Activated CD4-positive, CD25-positive, alpha-beta regulatory T cell treated with anti-CD3 and anti-CD28 coated beads, Interleukin-2, amount 50 U/mL, for 16 hours (primary cell): ENCODE measurements around the gene SP3.
"Not testable (repeated sequence)": the region's sequence is repeated elsewhere in the genome, so short reads cannot be mapped to it uniquely, and the experiment has no call there.

ENCODE experiments used
- DNase-seq: peaks from one replicate; pipeline ENCODE4 v3.0.0-alpha.2; 2020; ENCODE audit warnings: low read depth, low spot score

SP3 gene

GRCh38 chr2:173891315-173892037 lies 73.7 kb downstream of the SP3 start:
- no peak for DNase-seq

DNA sequence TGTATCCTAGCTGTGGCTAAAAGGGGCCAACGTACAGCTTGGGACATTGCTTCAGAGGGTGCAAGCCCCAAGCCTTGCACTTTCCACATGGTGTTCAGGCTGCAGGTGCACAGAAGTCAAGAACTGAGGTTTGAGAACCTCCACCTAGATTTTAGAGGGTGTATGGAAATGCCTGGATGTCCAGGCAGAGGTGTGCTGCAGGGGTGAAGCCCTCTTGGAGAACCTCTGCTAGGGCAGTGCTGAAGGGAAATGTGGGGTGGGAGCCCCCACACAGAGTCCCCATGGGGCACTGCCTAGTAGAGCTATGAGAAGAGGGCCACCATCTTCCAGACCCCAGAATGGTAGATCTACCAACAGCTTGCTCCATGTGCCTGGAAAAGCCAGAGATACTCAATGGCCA lies 75.7 kb downstream of the SP3 start:
- not testable (repeated sequence) for DNase-seq

DNA sequence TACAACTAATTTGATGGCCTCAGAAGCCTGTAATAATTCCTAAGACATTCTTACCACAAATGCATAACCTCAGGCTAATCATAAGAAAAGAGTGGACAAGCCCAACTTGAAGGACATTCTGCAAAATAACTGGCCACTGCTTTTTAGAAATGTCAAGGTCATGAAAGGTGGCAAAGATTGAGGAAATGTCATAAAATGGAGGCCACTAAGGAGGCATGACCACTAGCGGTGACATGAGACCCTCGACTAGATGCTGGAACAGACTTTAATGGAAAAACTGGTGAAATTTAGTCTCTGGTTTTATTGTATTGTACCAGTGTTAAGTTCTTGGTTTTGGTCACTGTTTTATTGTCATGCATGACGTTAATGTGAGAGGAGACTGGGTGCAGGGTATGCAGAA lies 78.6 kb downstream of the SP3 start:
- DNase-seq = no peak

- DNase-seq = no peak
Observed at GRCh38 chr2:173884025-173884802, 81.0 kb downstream of the SP3 start.

- DNase-seq = no peak
Observed at GRCh38 chr2:173881886-173882285, 83.3 kb downstream of the SP3 start.

GRCh38 chr2:173881461-173881860 lies 83.7 kb downstream of the SP3 start:
- no peak for DNase-seq

DNA sequence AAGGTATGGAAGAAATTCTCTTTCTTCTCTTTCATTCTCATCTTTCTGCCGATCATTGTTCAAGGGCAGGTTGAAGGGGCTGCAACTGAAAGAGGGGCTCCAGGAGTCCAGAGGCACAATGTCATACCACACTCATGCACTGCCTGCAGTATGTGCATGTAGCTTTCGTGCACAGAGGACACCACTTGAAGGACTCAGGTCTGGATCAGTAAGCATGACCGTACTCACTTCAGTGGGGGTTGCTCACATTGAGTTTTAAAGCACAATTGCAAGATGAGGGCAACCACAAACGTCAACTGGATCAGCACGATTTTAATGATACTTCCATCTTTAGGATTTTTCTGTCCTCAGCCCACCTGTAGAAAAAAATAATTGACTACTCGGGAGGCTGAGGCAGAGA lies 84.6 kb downstream of the SP3 start:
- no peak for DNase-seq

DNA sequence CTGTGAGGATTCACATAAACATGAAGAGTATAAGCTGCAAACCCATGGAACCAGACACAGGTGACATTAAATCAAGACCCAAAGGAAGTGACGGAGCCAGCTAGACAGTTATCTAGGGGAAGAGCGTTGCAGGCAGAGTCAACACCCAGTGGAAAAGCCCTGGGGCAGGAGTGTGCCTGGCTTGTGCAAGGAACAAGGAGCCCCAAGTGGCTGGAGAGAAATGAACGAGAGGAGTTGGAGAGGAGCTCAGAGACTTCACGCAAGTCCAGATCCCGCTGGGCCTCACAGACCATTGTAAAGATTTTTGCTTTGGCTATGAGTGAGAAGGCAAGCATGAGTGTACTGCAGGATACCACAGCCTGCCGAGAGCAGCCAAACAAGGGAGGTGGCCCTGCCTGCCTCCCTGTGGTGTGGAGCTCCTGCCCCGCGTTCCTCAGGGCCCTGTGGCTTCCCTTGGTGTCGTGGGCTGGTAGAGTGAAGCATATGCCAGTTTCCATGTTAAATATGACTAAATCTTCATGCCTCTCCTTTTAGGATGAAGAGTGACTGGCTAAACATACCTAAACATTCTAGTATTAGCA lies 88.2 kb downstream of the SP3 start:
- no peak for DNase-seq

- DNase-seq = no peak
Observed at GRCh38 chr2:173874894-173875237, 90.3 kb downstream of the SP3 start.

GRCh38 chr2:173874003-173874893 lies 90.9 kb downstream of the SP3 start:
- no peak for DNase-seq

GRCh38 chr2:173872714-173873113 lies 92.5 kb downstream of the SP3 start:
- DNase-seq = no peak

DNA sequence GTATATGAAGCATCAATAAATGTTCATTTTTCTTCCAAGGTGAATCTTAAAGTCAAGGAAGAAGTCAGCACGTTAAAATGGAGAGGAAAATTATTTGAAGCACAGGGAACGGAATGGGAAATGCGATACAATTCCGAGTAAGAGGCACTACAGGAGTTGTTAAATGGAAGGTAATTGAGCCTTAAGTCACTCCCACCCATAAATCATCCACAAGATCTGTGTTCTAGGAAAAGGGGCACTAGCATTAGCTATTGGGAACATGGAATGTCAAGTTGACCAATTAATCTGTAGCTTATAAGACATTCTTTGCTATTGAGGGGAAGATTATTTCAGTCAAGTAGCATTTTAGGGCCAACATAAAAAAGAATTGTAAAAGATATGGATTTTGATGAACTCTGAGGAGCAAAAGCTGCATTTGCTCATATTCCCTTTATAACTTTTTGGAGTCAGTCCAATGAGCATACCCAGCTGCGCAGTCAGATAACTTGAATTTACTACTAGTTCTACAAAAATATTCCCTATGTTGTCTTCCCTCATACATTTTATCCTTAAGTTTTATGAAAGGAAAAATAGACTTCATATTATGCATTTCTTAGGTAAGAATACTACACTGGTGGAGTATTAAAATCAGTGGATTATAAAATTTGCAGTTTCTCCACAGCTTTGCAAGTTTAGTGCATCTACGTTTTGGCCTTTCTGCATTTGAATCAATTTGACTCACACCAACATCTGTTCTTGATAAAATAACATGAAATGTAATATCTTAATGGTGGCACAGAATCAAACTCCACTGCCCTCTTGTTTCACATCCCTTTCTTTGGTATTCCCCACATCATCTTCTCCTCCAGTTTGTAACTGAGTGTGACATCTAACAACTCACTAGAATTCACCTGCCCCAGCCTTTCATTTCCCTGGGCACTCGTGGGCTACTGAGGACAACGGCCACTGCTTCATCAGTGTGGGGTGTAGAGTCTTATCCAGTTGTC lies 95.6 kb downstream of the SP3 start:
- DNase-seq = no peak

DNA sequence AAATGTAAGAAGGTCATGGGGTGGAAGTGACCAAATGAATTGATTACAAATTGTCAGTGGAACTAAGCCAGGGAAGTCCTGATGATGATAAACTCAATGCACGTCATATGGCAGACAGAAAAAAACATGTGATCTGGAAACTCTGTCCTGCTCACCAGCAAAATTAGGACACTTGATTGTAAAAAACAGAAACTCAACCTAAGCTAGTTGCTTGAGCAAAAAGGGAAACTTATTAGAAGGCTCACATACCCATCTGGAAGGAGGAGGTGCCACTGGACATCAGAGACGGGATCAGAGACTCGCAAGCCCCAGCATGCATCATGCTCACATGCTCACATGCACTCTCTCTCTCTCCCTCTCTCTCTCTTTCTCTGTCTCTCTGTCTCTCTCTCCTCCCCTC lies 96.8 kb downstream of the SP3 start:
- DNase-seq = no peak

GRCh38 chr2:173866874-173867618 lies 98.1 kb downstream of the SP3 start:
- DNase-seq = no peak

- no peak for DNase-seq
Observed at GRCh38 chr2:173865971-173866873, 99.0 kb downstream of the SP3 start.

GRCh38 chr2:173862612-173863217 lies 102.5 kb downstream of the SP3 start:
- no peak for DNase-seq

DNA sequence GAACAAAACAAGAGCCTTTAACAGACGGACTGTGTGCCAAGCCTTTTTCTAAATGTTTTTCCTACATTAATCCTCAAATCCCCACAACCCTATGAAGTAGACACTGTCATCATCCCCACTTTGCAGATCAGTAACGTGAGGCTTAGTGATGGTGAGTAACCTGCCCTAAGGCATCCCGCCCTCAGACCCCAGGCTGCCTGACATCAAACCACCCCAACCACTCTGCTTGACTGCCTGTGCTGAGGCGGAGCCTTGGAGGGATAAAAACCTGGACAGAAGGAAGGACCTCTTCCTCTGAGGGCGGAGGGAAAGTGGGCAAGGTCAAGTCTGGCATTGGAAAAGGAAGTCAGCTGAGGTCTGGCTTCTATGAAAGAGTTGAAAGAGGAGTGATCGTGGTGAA lies 104.6 kb downstream of the SP3 start:
- DNase-seq = no peak

- DNase-seq = no peak
Observed at GRCh38 chr2:173860082-173860481, 105.1 kb downstream of the SP3 start.
